H9 (cell line): ENCODE data around the gene NACC2. TPM values are rescaled to one million over a fixed set of nuclear protein-coding genes. Genes with fewer than 3 reads are reported as not detected.

ENCODE experiments used
- DNase-seq: peaks from one replicate; pipeline ENCODE4 v3.0.0-alpha.2; 2017
- H2AFZ ChIP-seq: one replicate; pipeline ENCODE4 v1.6.1; 2013; ENCODE audit warnings: mild to moderate bottlenecking, low read length, control low read depth, moderate library complexity
- H2AK5ac ChIP-seq: 2 replicates; pipeline ENCODE4 v1.6.1; 2013; ENCODE audit warnings: low read length, control low read depth, mixed read lengths; ENCODE audit not compliant: insufficient read length
- H2BK120ac ChIP-seq: one replicate; pipeline ENCODE4 v1.6.1; 2013; ENCODE audit warnings: low read depth, mild to moderate bottlenecking, low read length, control low read depth, inconsistent platforms; ENCODE audit not compliant: poor library complexity, severe bottlenecking
- H2BK12ac ChIP-seq: 2 replicates; pipeline ENCODE4 v1.6.1; 2013; ENCODE audit warnings: low read length, control low read depth, mixed read lengths, low read depth; ENCODE audit not compliant: insufficient read length
- H2BK15ac ChIP-seq: 2 replicates; pipeline ENCODE4 v1.6.1; 2013; ENCODE audit warnings: low read depth, low read length, control low read depth
- H2BK20ac ChIP-seq: one replicate; pipeline ENCODE4 v1.6.1; 2013; ENCODE audit warnings: low read depth, mild to moderate bottlenecking, low read length, control low read depth, inconsistent platforms; ENCODE audit not compliant: poor library complexity, severe bottlenecking
- H2BK5ac ChIP-seq: 2 replicates; pipeline ENCODE4 v1.6.1; 2013; ENCODE audit warnings: low read length, control low read depth, mixed read lengths; ENCODE audit not compliant: insufficient read length
- H3K14ac ChIP-seq: 2 replicates; pipeline ENCODE4 v1.6.1; 2013; ENCODE audit warnings: low read length, control low read depth; ENCODE audit not compliant: insufficient read depth
- H3K18ac ChIP-seq: 2 replicates; pipeline ENCODE4 v1.6.1; 2013; ENCODE audit warnings: low read depth, mild to moderate bottlenecking, mixed read lengths, low read length, control low read depth; ENCODE audit not compliant: insufficient read length
- H3K23ac ChIP-seq: 2 replicates; pipeline ENCODE4 v1.6.1; 2013; ENCODE audit warnings: low read length, control low read depth, mixed read lengths, low read depth; ENCODE audit not compliant: insufficient read length
- H3K23me2 ChIP-seq: 2 replicates; pipeline ENCODE4 v1.6.1; 2013; ENCODE audit warnings: low read depth, mild to moderate bottlenecking, mixed read lengths, low read length, control low read depth; ENCODE audit not compliant: insufficient read length, poor library complexity, severe bottlenecking
- H3K27ac ChIP-seq: 2 replicates; pipeline ENCODE4 v1.5.1; 2013; ENCODE audit warnings: low read length, control low read depth, mixed read lengths, low read depth; ENCODE audit not compliant: insufficient read length
- H3K27me3 ChIP-seq: 2 replicates; pipeline ENCODE4 v1.6.1; 2013; ENCODE audit warnings: low read length, control low read depth, inconsistent platforms; ENCODE audit not compliant: insufficient read depth
- H3K4ac ChIP-seq: 2 replicates; pipeline ENCODE4 v1.6.1; 2013; ENCODE audit warnings: low read depth, mild to moderate bottlenecking, control low read depth, inconsistent platforms, low read length, moderate library complexity
- H3K4me1 ChIP-seq: 2 replicates; pipeline ENCODE4 v1.6.1; 2013; ENCODE audit warnings: low read length, control low read depth, inconsistent platforms; ENCODE audit not compliant: insufficient read depth
- H3K4me2 ChIP-seq: 2 replicates; pipeline ENCODE4 v1.6.1; 2013; ENCODE audit warnings: low read length, control low read depth, mixed read lengths; ENCODE audit not compliant: insufficient read length, insufficient read depth
- H3K56ac ChIP-seq: 2 replicates; pipeline ENCODE4 v1.6.1; 2013; ENCODE audit warnings: low read depth, mild to moderate bottlenecking, mixed read lengths, low read length, control low read depth; ENCODE audit not compliant: insufficient read length
- H3K79me1 ChIP-seq: 2 replicates; pipeline ENCODE4 v1.6.1; 2013; ENCODE audit warnings: low read depth, mild to moderate bottlenecking, moderate library complexity, low read length, control low read depth, inconsistent platforms; ENCODE audit not compliant: insufficient read depth, poor library complexity, severe bottlenecking
- H3K79me2 ChIP-seq: 2 replicates; pipeline ENCODE4 v1.6.1; 2013; ENCODE audit warnings: low read length, control low read depth, inconsistent platforms; ENCODE audit not compliant: insufficient read depth
- H3K9ac ChIP-seq: 2 replicates; pipeline ENCODE4 v1.6.1; 2013; ENCODE audit warnings: low read length, control low read depth, mixed read lengths; ENCODE audit not compliant: insufficient read length; ENCODE audit errors: extremely low read depth
- H3K9me3 ChIP-seq: one replicate; pipeline ENCODE4 v1.6.1; 2013; ENCODE audit warnings: low read depth, low read length, inconsistent platforms; ENCODE audit not compliant: control insufficient read depth
- H3T11ph ChIP-seq: one replicate; pipeline ENCODE4 v1.6.1; 2013; ENCODE audit warnings: mild to moderate bottlenecking, low read length, control low read depth, inconsistent platforms
- H4K20me1 ChIP-seq: one replicate; pipeline ENCODE4 v1.6.1; 2013; ENCODE audit not compliant: control insufficient read depth, insufficient read length, insufficient read depth
- H4K5ac ChIP-seq: 2 replicates; pipeline ENCODE4 v1.6.1; 2013; ENCODE audit warnings: low read depth, mild to moderate bottlenecking, mixed read lengths, low read length, control low read depth; ENCODE audit not compliant: insufficient read length
- H4K8ac ChIP-seq: replicated peaks from 2 replicates; pipeline ENCODE4 v1.6.1; 2013; ENCODE audit warnings: low read length, control low read depth, mixed read lengths, low read depth; ENCODE audit not compliant: insufficient read length
- H4K91ac ChIP-seq: 2 replicates; pipeline ENCODE4 v1.6.1; 2013; ENCODE audit warnings: low read depth, mild to moderate bottlenecking, moderate library complexity, mixed read lengths, low read length, control low read depth; ENCODE audit not compliant: insufficient read length
- H3K27ac Mint-ChIP-seq, 3 experiments: 2 replicates in 2 of 3; 3 replicates in 1 of 3; pipeline ENCODE4 v1.8.0; 2020 to 2021; ENCODE audit warnings: mixed read lengths in 3 of 3, mild to moderate bottlenecking in 1 of 3, moderate library complexity in 1 of 3
- H3K27me3 Mint-ChIP-seq: 2 replicates; pipeline ENCODE4 v1.8.0; 2021; ENCODE audit warnings: low read depth, mild to moderate bottlenecking, moderate library complexity, mixed read lengths
- H3K36me3 Mint-ChIP-seq, 3 experiments: 2 replicates in 2 of 3; 3 replicates in 1 of 3; pipeline ENCODE4 v1.8.0; 2020 to 2021; ENCODE audit warnings: low read depth in 3 of 3, mixed read lengths in 3 of 3; ENCODE audit not compliant: insufficient read depth in 1 of 3
- H3K4me1 Mint-ChIP-seq, 2 experiments: 2 replicates each; pipeline ENCODE4 v1.8.0; 2020; ENCODE audit warnings: mixed read lengths in 2 of 2
- H3K4me3 Mint-ChIP-seq, 2 experiments: 2 replicates in 1 of 2; 3 replicates in 1 of 2; pipeline ENCODE4 v1.8.0; 2020 to 2021; ENCODE audit warnings: mild to moderate bottlenecking in 2 of 2, mixed read lengths in 2 of 2, moderate library complexity in 1 of 2
- H3K9me3 Mint-ChIP-seq, 2 experiments: 2 replicates in 1 of 2; 3 replicates in 1 of 2; pipeline ENCODE4 v1.8.0; 2020; ENCODE audit warnings: mild to moderate bottlenecking in 2 of 2, mixed read lengths in 2 of 2, moderate library complexity in 1 of 2
- WGBS: extraction: QIAGEN DNeasy Blood & Tissue Kit; methylation state at CpG from one replicate; pipeline ENCODE4 v1.1.7; 2013; ENCODE audit warnings: missing lambda C conversion rate, low lambda C conversion rate, mixed read lengths; ENCODE audit not compliant: insufficient read length; ENCODE audit errors: extremely low coverage; 5-methylcytosine and 5-hydroxymethylcytosine counted together
- total RNA-seq: library from RNA; stranded (reverse); gene quantifications from 2 replicates; pipeline ENCODE4 v1.2.1, GENCODE V29; 2021
- TF ChIP-seq, protein P1 (sequence below): fragments of 200-600 bp; sonication (generic); conservative IDR thresholded peaks from 3 replicates; pipeline ENCODE4 v1.8.0; 2021; ENCODE audit warnings: antibody characterized with exemption, mild to moderate bottlenecking

NACC2 gene
- total RNA-seq, 1 experiment from 2014 or later, result 11.5 TPM

DNA sequence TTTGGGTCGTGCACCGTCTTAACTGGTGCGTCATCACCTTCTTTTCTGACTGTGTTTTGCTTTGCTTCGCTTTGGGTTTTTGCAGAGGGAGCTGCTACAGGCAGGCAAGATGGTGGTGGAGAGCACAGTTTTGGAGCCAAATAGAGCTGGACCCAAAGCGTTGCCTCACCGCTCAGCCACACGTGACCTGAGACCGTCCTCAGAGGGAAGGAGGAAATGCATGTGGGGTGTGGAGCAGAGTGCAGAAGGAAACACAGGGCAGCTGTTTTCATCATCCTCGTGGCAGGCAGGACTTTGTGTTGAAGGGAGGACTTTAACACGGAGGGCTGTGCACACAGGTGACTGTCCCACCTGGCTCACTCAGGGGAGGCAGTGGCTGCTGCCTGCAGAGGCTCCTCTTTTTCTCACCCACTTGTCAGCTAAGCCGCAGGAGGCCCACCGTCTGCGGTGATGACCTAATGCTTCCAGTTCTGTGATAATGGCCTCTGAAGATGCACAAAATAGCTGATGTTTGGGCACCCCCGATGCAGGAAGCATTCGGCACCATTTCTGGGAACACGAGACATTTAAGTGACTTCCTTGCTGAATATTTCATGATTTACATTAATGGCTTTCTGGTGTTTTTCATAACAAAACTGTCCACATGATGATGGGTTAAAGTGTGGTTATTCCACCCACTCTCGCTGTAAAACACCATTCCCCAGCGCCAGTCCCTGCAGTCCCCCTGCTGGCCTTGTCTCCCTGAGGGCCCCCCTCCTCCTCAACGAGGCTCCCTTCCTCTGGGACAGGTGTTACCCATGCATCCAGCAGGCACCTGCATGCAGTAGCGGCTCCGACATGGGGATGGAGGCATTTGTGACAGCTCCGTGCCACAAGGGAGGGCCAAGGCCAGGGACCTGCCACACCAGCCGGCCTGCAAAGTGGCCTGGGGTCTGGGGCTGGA, 121.5 kb downstream of the NACC2 start:
- no peak overlapping the region for H3K18ac ChIP-seq
- H4K5ac ChIP-seq, result no peak overlapping the region
- H3K9me3 ChIP-seq, result no peaks in the 10 kb centered on the region
- H2BK12ac ChIP-seq, result no peak overlapping the region
- no peak overlapping the region for H3T11ph ChIP-seq
- no peak overlapping the region for H3K27ac ChIP-seq
- H2BK15ac ChIP-seq, result no peak overlapping the region
- H3K36me3 Mint-ChIP-seq, result no peaks in the 10 kb centered on the region
- WGBS, result no CpG with 5 or more reads among the region's 23 CpGs
- H3K9ac ChIP-seq, result no peak overlapping the region
- H2AFZ ChIP-seq, result no peak overlapping the region
- H3K4me2 ChIP-seq, result no peak overlapping the region
- H3K4me3 Mint-ChIP-seq, result no peak overlapping the region
- H3K4me1 ChIP-seq, result no peaks in the 10 kb centered on the region; the same call in 1 of the 2 replicates
- H2BK5ac ChIP-seq, result no peak overlapping the region
- H3K14ac ChIP-seq, result no peak overlapping the region
- H4K20me1 ChIP-seq, result no peaks in the 10 kb centered on the region
- no peak overlapping the region for H2BK120ac ChIP-seq
- no peak overlapping the region for H3K56ac ChIP-seq
- no peak overlapping the region for H2BK20ac ChIP-seq
- H4K8ac ChIP-seq, result no peak overlapping the region
- no peaks in the 10 kb centered on the region for H3K79me2 ChIP-seq
- H3K79me1 ChIP-seq, result no peaks in the 10 kb centered on the region
- H3K27ac Mint-ChIP-seq, result no peak overlapping the region
- H3K27me3 Mint-ChIP-seq, result peaks cover 2% of the 10 kb centered on the region; the same call in 1 of the 2 replicates
- TF ChIP-seq, protein P1, sequence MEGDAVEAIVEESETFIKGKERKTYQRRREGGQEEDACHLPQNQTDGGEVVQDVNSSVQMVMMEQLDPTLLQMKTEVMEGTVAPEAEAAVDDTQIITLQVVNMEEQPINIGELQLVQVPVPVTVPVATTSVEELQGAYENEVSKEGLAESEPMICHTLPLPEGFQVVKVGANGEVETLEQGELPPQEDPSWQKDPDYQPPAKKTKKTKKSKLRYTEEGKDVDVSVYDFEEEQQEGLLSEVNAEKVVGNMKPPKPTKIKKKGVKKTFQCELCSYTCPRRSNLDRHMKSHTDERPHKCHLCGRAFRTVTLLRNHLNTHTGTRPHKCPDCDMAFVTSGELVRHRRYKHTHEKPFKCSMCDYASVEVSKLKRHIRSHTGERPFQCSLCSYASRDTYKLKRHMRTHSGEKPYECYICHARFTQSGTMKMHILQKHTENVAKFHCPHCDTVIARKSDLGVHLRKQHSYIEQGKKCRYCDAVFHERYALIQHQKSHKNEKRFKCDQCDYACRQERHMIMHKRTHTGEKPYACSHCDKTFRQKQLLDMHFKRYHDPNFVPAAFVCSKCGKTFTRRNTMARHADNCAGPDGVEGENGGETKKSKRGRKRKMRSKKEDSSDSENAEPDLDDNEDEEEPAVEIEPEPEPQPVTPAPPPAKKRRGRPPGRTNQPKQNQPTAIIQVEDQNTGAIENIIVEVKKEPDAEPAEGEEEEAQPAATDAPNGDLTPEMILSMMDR, result no peak
- no peak overlapping the region for H4K91ac ChIP-seq
- H3K4me1 Mint-ChIP-seq, result peaks cover 3 to 24% of the 10 kb centered on the region in 2 experiments; a peak in 3 of 4 replicates
- no peak overlapping the region for H3K4ac ChIP-seq
- H3K23me2 ChIP-seq, result no peaks in the 10 kb centered on the region
- H3K27me3 ChIP-seq, result no peaks in the 10 kb centered on the region
- no peak for DNase-seq
- H2AK5ac ChIP-seq, result no peak overlapping the region
- H3K23ac ChIP-seq, result no peak overlapping the region
- peaks cover 0 to 2% of the 10 kb centered on the region in 2 experiments; a peak in 2 of 5 replicates for H3K9me3 Mint-ChIP-seq
